Suprapubic skin (tissue), 4 donors: ENCODE measurements around the gene KCNK5. TPM values are rescaled to one million over a fixed set of nuclear protein-coding genes. Genes with fewer than 3 reads are reported as not detected.

Experiments
- DNase-seq, 2 donors: peaks; one replicate each; pipeline ENCODE4 v3.0.0-alpha.2; 2019; ENCODE audit warnings: low spot score in 2 of 2
- H3K27ac ChIP-seq: fragments of 200-600 bp; sonication (generic); one replicate; pipeline ENCODE4 v1.5.1; 2019
- H3K27me3 ChIP-seq: fragments of 200-600 bp; sonication (generic); one replicate; pipeline ENCODE4 v1.5.1; 2019
- H3K36me3 ChIP-seq: fragments of 200-600 bp; sonication (generic); one replicate; pipeline ENCODE4 v1.5.1; 2019
- H3K4me1 ChIP-seq: fragments of 200-600 bp; sonication (generic); one replicate; pipeline ENCODE4 v1.5.1; 2019
- H3K4me3 ChIP-seq: fragments of 200-600 bp; sonication (generic); one replicate; pipeline ENCODE4 v1.5.1; 2019; ENCODE audit warnings: mild to moderate bottlenecking
- H3K9me3 ChIP-seq: fragments of 200-600 bp; sonication (generic); one replicate; pipeline ENCODE4 v1.5.1; 2019
- EP300 ChIP-seq: sonication (generic); formaldehyde crosslinking; IDR thresholded peaks from one replicate; pipeline ENCODE4 v1.6.1; 2017; ENCODE audit warnings: antibody characterized with exemption
- POLR2A ChIP-seq, 2 donors: fragments of 450-650 bp; IDR thresholded peaks; one replicate each; pipeline ENCODE4 v1.6.1; 2017; ENCODE audit warnings: antibody characterized with exemption in 2 of 2, mild to moderate bottlenecking in 2 of 2, moderate library complexity in 2 of 2
- POLR2AphosphoS5 ChIP-seq, 3 donors: sonication (generic); formaldehyde crosslinking; IDR thresholded peaks; one replicate each; pipeline ENCODE4 v1.6.1; 2017; ENCODE audit warnings: antibody characterized with exemption in 3 of 3
- WGBS: methylation state at CpG from one replicate; pipeline ENCODE4 v1.1.5; 2018; 5-methylcytosine and 5-hydroxymethylcytosine counted together
- total RNA-seq, 4 donors: library from RNA; depleted of rRNA; stranded (reverse); fragments of >200 nt; gene quantifications; one replicate each; pipeline ENCODE4 v1.1.0, GENCODE V29; 2016
- TF ChIP-seq, protein P1 (sequence below), 2 donors: fragments of 200-600 bp in 1 of 2; fragments of 450-650 bp in 1 of 2; sonication (generic) in 1 of 2; IDR thresholded peaks; one replicate each; pipeline ENCODE4 v1.5.1; 2016 to 2019; ENCODE audit warnings: antibody characterized with exemption in 2 of 2, mild to moderate bottlenecking in 1 of 2, moderate library complexity in 1 of 2

Gene KCNK5
- total RNA-seq, 4 donors from 2014 or later: 18.6 to 43.9 (median 26.3) TPM

DNA sequence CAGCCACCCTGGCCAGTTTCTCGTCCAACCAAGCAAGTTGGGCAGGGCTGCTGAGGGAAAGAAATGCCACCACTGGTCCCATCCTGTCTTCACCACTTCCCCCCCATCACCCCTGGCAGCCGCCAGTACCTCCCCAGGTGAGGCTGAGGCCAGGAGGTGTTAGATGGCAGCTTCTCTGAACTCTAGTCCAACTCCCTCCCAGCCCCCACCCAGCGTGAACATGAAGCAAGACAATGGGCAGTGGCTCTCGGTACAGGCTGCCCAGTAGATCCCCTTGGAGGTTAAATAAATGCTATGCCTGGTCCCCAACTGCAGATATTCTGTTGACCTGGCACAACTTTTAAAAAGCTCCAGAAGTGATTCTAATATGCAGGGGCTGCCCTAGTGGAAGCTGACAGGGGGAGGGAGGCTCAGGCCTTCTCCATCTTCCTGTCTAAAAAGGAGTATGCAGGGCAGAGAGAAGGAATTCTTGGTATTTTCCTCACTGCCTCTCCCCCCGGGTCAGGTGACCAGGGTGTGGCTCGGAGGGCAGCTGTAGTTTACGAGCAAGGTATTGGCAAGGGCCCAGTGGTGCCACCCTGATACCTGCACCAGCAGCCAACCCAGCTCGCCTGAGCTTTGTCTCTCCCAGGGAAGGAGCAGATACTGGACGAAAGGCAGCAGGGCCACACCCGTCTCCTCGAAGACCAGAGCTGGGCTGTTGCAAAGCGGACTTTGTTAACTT is 25.7 kb downstream of the KCNK5 start:
- no peak overlapping the region for H3K4me3 ChIP-seq
- DNase-seq: no peak
- peaks cover 20% of the 10 kb centered on the region for H3K4me1 ChIP-seq
- peak overlapping the region; percentile 34 for H3K27ac ChIP-seq
- TF ChIP-seq POLR2AphosphoS5 (IDR thresholded peaks at IDR 0.05) (no peak), EP300 (no peak), POLR2A (IDR thresholded peaks at IDR 0.05) (no peak)
- TF ChIP-seq, protein P1, sequence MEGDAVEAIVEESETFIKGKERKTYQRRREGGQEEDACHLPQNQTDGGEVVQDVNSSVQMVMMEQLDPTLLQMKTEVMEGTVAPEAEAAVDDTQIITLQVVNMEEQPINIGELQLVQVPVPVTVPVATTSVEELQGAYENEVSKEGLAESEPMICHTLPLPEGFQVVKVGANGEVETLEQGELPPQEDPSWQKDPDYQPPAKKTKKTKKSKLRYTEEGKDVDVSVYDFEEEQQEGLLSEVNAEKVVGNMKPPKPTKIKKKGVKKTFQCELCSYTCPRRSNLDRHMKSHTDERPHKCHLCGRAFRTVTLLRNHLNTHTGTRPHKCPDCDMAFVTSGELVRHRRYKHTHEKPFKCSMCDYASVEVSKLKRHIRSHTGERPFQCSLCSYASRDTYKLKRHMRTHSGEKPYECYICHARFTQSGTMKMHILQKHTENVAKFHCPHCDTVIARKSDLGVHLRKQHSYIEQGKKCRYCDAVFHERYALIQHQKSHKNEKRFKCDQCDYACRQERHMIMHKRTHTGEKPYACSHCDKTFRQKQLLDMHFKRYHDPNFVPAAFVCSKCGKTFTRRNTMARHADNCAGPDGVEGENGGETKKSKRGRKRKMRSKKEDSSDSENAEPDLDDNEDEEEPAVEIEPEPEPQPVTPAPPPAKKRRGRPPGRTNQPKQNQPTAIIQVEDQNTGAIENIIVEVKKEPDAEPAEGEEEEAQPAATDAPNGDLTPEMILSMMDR (IDR thresholded peaks at IDR 0.05): no peak
- 49% methylated on average over 12 of the region's 12 CpGs for WGBS
- no peaks in the 10 kb centered on the region for H3K27me3 ChIP-seq
- H3K9me3 ChIP-seq: no peaks in the 10 kb centered on the region
- no peaks in the 10 kb centered on the region for H3K36me3 ChIP-seq

DNA sequence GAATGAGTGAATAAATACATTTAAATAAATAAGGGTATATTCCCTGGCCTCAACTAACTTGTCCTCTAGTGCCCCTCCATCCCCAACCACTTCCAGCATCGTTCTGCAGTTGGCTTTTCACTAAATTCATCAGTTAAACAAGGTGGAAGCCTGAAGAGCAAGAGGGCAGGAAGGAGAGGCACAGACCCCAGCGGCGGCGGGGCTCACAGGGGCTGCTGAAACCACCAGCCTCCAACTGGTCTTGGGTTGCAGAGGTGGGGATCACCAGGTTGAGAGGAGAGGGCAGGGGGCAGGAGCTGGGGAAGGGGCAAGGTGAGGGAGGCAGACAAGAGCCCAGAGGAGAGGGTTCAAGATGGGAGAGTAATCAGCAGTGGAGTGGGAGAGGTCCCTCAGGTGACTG is 27.1 kb downstream of the KCNK5 start:
- WGBS: 89% methylated on average over 4 of the region's 4 CpGs
- Histone ChIP-seq H3K4me3 (no peak overlapping the region), H3K4me1 (peaks cover 16% of the 10 kb centered on the region), H3K27ac (no peak overlapping the region), H3K36me3 (no peaks in the 10 kb centered on the region), H3K27me3 (no peaks in the 10 kb centered on the region), H3K9me3 (no peaks in the 10 kb centered on the region)
- no peak for TF ChIP-seq POLR2AphosphoS5 (IDR thresholded peaks at IDR 0.05)
- TF ChIP-seq POLR2A (IDR thresholded peaks at IDR 0.05): no peak
- TF ChIP-seq EP300: no peak
- TF ChIP-seq, protein P1 (IDR thresholded peaks at IDR 0.05): no peak
- DNase-seq: no peak

DNA sequence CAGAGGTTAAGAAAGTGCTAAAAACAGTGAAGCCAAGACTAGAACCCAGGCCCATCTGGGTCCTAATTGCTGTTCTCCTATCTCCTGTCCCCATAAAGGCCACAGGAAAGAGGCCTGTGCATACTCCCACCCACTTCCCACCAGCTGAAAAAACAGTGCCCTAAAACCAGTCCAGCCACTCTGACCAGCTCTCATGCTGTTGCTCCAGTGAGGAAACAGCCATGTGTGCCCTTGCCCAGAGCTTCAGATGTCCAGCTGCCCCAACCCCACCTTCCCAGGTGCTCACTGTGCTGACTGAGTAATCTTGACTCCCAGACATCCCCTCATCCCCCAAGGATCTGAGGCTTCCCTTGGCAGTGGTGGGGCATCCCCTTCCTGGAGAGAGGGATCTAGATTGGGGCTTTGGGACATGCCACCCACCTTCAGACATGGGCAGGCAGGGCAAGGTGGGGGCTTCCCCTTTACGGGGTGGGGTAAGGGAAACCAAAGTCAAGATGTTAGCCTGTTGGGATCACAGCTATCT is 28.7 kb downstream of the KCNK5 start:
- H3K36me3 ChIP-seq: no peaks in the 10 kb centered on the region
- no peak overlapping the region for H3K27ac ChIP-seq
- TF ChIP-seq POLR2A (IDR thresholded peaks at IDR 0.05) (no peak), EP300 (no peak), POLR2AphosphoS5 (IDR thresholded peaks at IDR 0.05) (no peak)
- TF ChIP-seq, protein P1 (IDR thresholded peaks at IDR 0.05): no peak
- no peak overlapping the region for H3K4me3 ChIP-seq
- H3K4me1 ChIP-seq: peaks cover 16% of the 10 kb centered on the region
- H3K9me3 ChIP-seq: no peaks in the 10 kb centered on the region
- H3K27me3 ChIP-seq: no peaks in the 10 kb centered on the region
- WGBS: no CpG with 5 or more reads among the region's 1 CpG
- no peak for DNase-seq

DNA sequence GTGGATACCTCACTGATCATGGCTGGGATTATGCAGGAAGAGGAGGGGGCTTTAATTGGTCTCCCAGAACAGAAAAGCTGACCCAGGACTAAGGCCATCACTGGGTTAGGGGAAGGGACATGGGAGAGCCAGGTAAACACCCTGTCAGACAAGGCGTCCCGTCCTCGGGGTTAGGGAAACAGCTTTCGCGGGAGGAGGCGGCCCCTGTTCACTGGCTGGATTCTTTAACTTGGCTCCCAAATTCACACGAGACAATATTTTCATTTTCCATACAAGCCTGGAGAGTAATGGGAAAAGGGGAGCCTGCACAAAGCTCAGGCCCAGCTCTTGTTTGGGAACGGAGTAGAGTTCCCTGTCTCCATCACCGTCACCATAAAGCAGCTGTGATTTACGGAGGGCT is 29.3 kb downstream of the KCNK5 start:
- no peak for DNase-seq
- Histone ChIP-seq H3K4me3 (no peak overlapping the region), H3K9me3 (no peaks in the 10 kb centered on the region), H3K27ac (no peak overlapping the region), H3K4me1 (peaks cover 14% of the 10 kb centered on the region), H3K27me3 (no peaks in the 10 kb centered on the region), H3K36me3 (no peaks in the 10 kb centered on the region)
- 76% methylated on average over 9 of the region's 10 CpGs for WGBS
- TF ChIP-seq, protein P1 (IDR thresholded peaks at IDR 0.05): no peak
- TF ChIP-seq POLR2A (IDR thresholded peaks at IDR 0.05): no peak
- no peak for TF ChIP-seq POLR2AphosphoS5 (IDR thresholded peaks at IDR 0.05)

DNA sequence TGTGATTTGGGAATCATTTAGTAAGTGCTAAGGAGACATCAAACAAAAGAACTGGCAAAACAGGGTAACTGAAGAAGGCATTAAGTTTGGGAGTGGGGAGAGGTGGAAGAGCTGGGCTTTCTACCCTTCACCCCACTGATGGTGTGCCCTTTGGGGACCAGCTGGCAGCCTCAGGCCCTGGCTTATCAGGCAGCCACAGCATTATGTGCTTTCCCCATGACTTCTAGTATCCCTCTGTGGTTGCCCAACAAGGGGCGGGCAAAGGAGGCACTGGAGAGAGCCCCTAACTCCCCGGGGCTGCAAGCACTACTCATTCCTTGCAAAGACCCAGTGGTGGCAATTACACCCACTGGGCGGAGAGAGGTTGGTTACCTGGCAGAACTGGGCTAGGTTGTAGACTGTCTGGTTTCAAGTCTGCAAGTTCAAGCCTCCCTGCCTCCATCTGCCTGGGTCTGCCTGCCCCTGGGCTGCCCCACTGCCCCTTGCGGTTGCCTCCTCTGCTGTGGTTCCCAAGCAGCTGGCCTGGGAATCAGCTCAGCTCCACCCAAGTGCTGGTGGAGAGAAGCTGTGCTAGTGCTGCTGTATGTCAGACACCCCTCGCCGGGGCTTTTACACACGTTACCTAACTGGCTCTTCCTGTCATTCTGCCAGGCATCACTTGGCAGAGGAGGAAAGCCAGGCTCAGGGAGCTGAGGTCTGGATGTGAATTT is 29.9 kb downstream of the KCNK5 start:
- no peaks in the 10 kb centered on the region for H3K27me3 ChIP-seq
- TF ChIP-seq POLR2AphosphoS5 (IDR thresholded peaks at IDR 0.05) (no peak), POLR2A (IDR thresholded peaks at IDR 0.05) (no peak), EP300 (no peak)
- TF ChIP-seq, protein P1 (IDR thresholded peaks at IDR 0.05): no peak
- 66% methylated on average over 4 of the region's 7 CpGs for WGBS
- H3K9me3 ChIP-seq: no peaks in the 10 kb centered on the region
- no peak overlapping the region for H3K27ac ChIP-seq
- H3K4me1 ChIP-seq: peaks cover 10% of the 10 kb centered on the region
- no peak for DNase-seq
- no peak overlapping the region for H3K4me3 ChIP-seq
- peaks cover 1% of the 10 kb centered on the region for H3K36me3 ChIP-seq
